Uterus (tissue), 2 donors: ENCODE data around the gene CADM2.

Experiments
- CTCF ChIP-seq, 4 experiments: fragments of 200-600 bp in 2 of 4; fragments of 450-650 bp in 2 of 4; sonication (generic) in 2 of 4; IDR thresholded peaks; one replicate each; pipeline ENCODE4 v1.5.1; 2016 to 2019; ENCODE audit warnings: antibody characterized with exemption in 4 of 4, mild to moderate bottlenecking in 2 of 4, moderate library complexity in 1 of 4
- POLR2A ChIP-seq, 2 donors: fragments of 450-650 bp; IDR thresholded peaks; one replicate each; pipeline ENCODE4 v1.6.1; 2016; ENCODE audit warnings: antibody characterized with exemption in 2 of 2, mild to moderate bottlenecking in 1 of 2, moderate library complexity in 1 of 2

- TF ChIP-seq CTCF (IDR thresholded peaks at IDR 0.05) (no peak), POLR2A (IDR thresholded peaks at IDR 0.05) (no peak)
These were observed 1.8 kb downstream of the CADM2 start for GRCh38 chr3:84960581-84960980.
